ACC112 (cell line): ENCODE data around the gene MYLK.

ENCODE experiments used
- H2AFZ ChIP-seq: fragments of 200-600 bp; sonication (generic); one replicate; pipeline ENCODE4 v1.6.0; 2017; ENCODE audit warnings: antibody characterized with exemption, low read length; ENCODE audit not compliant: unreplicated experiment
- H3K27ac ChIP-seq: fragments of 200-600 bp; sonication (generic); 2 replicates; pipeline ENCODE4 v1.5.1; 2014; ENCODE audit warnings: low read depth, mild to moderate bottlenecking, antibody characterized with exemption, low read length, moderate library complexity
- H3K27me3 ChIP-seq: fragments of 200-600 bp; sonication (generic); 2 replicates; pipeline ENCODE4 v1.6.1; 2014; ENCODE audit warnings: mild to moderate bottlenecking, antibody characterized with exemption, low read length, moderate library complexity, mixed read lengths; ENCODE audit not compliant: insufficient read depth
- H3K36me3 ChIP-seq: fragments of 200-600 bp; sonication (generic); 2 replicates; pipeline ENCODE4 v1.6.1; 2016; ENCODE audit warnings: mild to moderate bottlenecking, antibody characterized with exemption, low read length, moderate library complexity, mixed read lengths; ENCODE audit not compliant: insufficient read depth
- H3K4me1 ChIP-seq: fragments of 200-600 bp; sonication (generic); one replicate; pipeline ENCODE4 v1.6.1; 2016; ENCODE audit warnings: low read length, mixed read lengths; ENCODE audit not compliant: insufficient read depth, unreplicated experiment, control insufficient read depth
- H3K4me3 ChIP-seq: fragments of 200-600 bp; sonication (generic); 2 replicates; pipeline ENCODE4 v1.5.1; 2014; ENCODE audit warnings: mild to moderate bottlenecking, low read depth, low read length
- H3K79me2 ChIP-seq: fragments of 200-600 bp; sonication (generic); one replicate; pipeline ENCODE4 v1.6.0; 2016; ENCODE audit warnings: low read length; ENCODE audit not compliant: control insufficient read depth, unreplicated experiment, insufficient read depth

Gene MYLK

DNA sequence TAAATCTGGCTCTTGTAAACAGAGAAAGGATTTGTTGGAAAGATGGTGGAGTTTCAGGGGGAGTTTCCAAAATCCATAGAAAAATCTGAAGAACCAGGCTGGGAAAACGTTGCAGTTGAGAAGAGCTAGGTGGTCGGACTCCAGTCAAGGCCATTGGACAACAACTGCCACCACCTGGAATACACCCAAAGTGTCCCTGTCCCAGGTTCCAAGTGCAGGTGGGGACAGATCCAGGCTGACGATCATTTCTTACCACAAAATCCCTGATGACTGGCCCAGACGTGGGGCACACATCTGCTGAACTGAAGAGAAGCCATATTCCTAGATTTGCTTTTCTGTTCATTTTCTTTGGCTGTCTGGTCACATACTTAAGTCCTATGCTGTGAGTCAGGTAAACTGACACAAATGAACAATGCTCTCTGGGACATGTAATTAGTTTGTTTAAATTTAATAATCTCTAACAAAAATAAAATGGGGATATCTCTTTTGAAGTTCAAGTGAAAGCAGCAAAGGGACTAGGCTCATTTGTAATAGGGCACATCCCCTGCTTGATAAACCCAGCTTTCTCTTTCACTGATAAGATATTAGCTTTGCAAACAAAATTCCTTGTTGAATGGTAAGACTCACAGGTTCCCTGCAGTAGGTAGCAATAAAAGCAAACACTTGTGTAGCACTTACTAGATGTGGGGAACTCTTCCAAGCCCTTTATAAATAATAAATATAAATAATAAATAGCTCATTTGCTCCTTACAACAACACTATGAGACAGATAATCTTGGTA, 88.5 kb downstream of the MYLK start:
- H3K4me1 ChIP-seq, result peaks cover 34% of the 10 kb centered on the region
- H3K79me2 ChIP-seq, result no peaks in the 10 kb centered on the region
- no peaks in the 10 kb centered on the region for H3K36me3 ChIP-seq
- H3K27me3 ChIP-seq, result no peaks in the 10 kb centered on the region
- no peak overlapping the region for H2AFZ ChIP-seq
- no peak overlapping the region for H3K4me3 ChIP-seq
- H3K27ac ChIP-seq, result no peak overlapping the region

GRCh38 chr3:123793425-123793824, 90.7 kb downstream of the MYLK start:
- Histone ChIP-seq H3K27ac (no peak overlapping the region), H3K36me3 (no peaks in the 10 kb centered on the region)

GRCh38 chr3:123792473-123793201, 91.5 kb downstream of the MYLK start:
- Histone ChIP-seq H3K27ac (no peak overlapping the region), H3K4me3 (no peak overlapping the region), H2AFZ (no peak overlapping the region), H3K36me3 (no peaks in the 10 kb centered on the region), H3K27me3 (no peaks in the 10 kb centered on the region), H3K4me1 (peaks cover 37% of the 10 kb centered on the region), H3K79me2 (no peaks in the 10 kb centered on the region)

More at GRCh38 chr3:123793425-123793824, 90.7 kb downstream of the MYLK start:
- no peaks in the 10 kb centered on the region for H3K27me3 ChIP-seq
- H3K79me2 ChIP-seq, result no peaks in the 10 kb centered on the region
- peaks cover 37% of the 10 kb centered on the region for H3K4me1 ChIP-seq
- H2AFZ ChIP-seq, result no peak overlapping the region
- no peak overlapping the region for H3K4me3 ChIP-seq

GRCh38 chr3:123791898-123792297, 92.2 kb downstream of the MYLK start:
- no peaks in the 10 kb centered on the region for H3K36me3 ChIP-seq
- H3K27me3 ChIP-seq, result no peaks in the 10 kb centered on the region
- no peak overlapping the region for H2AFZ ChIP-seq
- no peak overlapping the region for H3K4me3 ChIP-seq
- H3K4me1 ChIP-seq, result peaks cover 37% of the 10 kb centered on the region
- no peak overlapping the region for H3K27ac ChIP-seq
- H3K79me2 ChIP-seq, result no peaks in the 10 kb centered on the region

DNA sequence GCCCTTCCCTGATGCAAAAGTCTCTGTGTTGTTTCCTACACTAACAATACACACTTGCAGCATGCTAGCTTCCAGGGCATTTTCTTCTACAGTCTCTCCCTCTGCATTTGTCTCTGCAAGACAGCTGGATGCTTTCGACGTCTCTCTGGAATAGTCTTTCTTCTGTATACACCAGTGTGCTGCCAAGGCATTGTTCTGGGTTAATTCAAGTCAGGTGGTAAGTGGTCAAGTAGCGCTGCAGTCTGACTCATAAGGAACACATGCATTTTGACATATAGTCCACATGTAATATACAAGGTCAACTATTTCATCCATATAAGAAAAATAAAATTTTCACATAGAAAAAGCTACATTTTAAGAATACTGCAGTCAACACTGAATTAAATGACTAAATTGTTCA, 92.7 kb downstream of the MYLK start:
- H3K27me3 ChIP-seq, result no peaks in the 10 kb centered on the region
- no peaks in the 10 kb centered on the region for H3K79me2 ChIP-seq
- H3K4me3 ChIP-seq, result no peak overlapping the region
- peaks cover 37% of the 10 kb centered on the region for H3K4me1 ChIP-seq
- no peak overlapping the region for H2AFZ ChIP-seq
- H3K36me3 ChIP-seq, result no peaks in the 10 kb centered on the region
- no peak overlapping the region for H3K27ac ChIP-seq

- Histone ChIP-seq H2AFZ (no peak overlapping the region), H3K4me3 (no peak overlapping the region), H3K4me1 (peaks cover 37% of the 10 kb centered on the region), H3K36me3 (no peaks in the 10 kb centered on the region), H3K27me3 (no peaks in the 10 kb centered on the region), H3K27ac (no peak overlapping the region), H3K79me2 (no peaks in the 10 kb centered on the region)
These were observed 93.1 kb downstream of the MYLK start for GRCh38 chr3:123791073-123791370.

- Histone ChIP-seq H3K27me3 (no peaks in the 10 kb centered on the region), H3K36me3 (no peaks in the 10 kb centered on the region), H3K4me3 (no peak overlapping the region), H3K79me2 (no peaks in the 10 kb centered on the region), H2AFZ (no peak overlapping the region), H3K27ac (no peak overlapping the region), H3K4me1 (peaks cover 37% of the 10 kb centered on the region)
These were observed 93.7 kb downstream of the MYLK start for GRCh38 chr3:123790254-123791072.

GRCh38 chr3:123789760-123790159, 94.4 kb downstream of the MYLK start:
- H2AFZ ChIP-seq, result no peak overlapping the region
- peaks cover 37% of the 10 kb centered on the region for H3K4me1 ChIP-seq
- H3K36me3 ChIP-seq, result no peaks in the 10 kb centered on the region
- H3K4me3 ChIP-seq, result no peak overlapping the region
- H3K27me3 ChIP-seq, result no peaks in the 10 kb centered on the region
- H3K79me2 ChIP-seq, result no peaks in the 10 kb centered on the region
- H3K27ac ChIP-seq, result no peak overlapping the region

GRCh38 chr3:123789160-123789559, 95.0 kb downstream of the MYLK start:
- Histone ChIP-seq H3K4me3 (no peak overlapping the region), H2AFZ (no peak overlapping the region), H3K4me1 (peaks cover 37% of the 10 kb centered on the region), H3K27ac (no peak overlapping the region), H3K36me3 (no peaks in the 10 kb centered on the region), H3K27me3 (no peaks in the 10 kb centered on the region), H3K79me2 (no peaks in the 10 kb centered on the region)

GRCh38 chr3:123788710-123789109, 95.4 kb downstream of the MYLK start:
- H3K27me3 ChIP-seq, result no peaks in the 10 kb centered on the region
- H3K4me1 ChIP-seq, result peaks cover 37% of the 10 kb centered on the region
- no peak overlapping the region for H3K27ac ChIP-seq
- H3K79me2 ChIP-seq, result no peaks in the 10 kb centered on the region
- no peak overlapping the region for H3K4me3 ChIP-seq
- H3K36me3 ChIP-seq, result no peaks in the 10 kb centered on the region
- H2AFZ ChIP-seq, result no peak overlapping the region
